NB4 (cell line): ENCODE measurements around the gene FOXL3.

ENCODE experiments used
- POLR2A ChIP-seq: IDR thresholded peaks from 2 replicates; pipeline ENCODE4 v1.6.1; 2011; ENCODE audit warnings: mild to moderate bottlenecking; ENCODE audit not compliant: insufficient read length; ENCODE audit errors: extremely low read depth
- TF ChIP-seq, protein P1 (sequence below): IDR thresholded peaks from one replicate; pipeline ENCODE4 v1.5.1; 2012; ENCODE audit warnings: low read depth, low read length
- TF ChIP-seq, protein P2 (sequence below): IDR thresholded peaks from 2 replicates; pipeline ENCODE4 v1.6.1; 2011; ENCODE audit warnings: low read depth, low read length

- TF ChIP-seq, protein P1, sequence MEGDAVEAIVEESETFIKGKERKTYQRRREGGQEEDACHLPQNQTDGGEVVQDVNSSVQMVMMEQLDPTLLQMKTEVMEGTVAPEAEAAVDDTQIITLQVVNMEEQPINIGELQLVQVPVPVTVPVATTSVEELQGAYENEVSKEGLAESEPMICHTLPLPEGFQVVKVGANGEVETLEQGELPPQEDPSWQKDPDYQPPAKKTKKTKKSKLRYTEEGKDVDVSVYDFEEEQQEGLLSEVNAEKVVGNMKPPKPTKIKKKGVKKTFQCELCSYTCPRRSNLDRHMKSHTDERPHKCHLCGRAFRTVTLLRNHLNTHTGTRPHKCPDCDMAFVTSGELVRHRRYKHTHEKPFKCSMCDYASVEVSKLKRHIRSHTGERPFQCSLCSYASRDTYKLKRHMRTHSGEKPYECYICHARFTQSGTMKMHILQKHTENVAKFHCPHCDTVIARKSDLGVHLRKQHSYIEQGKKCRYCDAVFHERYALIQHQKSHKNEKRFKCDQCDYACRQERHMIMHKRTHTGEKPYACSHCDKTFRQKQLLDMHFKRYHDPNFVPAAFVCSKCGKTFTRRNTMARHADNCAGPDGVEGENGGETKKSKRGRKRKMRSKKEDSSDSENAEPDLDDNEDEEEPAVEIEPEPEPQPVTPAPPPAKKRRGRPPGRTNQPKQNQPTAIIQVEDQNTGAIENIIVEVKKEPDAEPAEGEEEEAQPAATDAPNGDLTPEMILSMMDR = no peak
- TF ChIP-seq POLR2A = no peak
- TF ChIP-seq, protein P2, sequence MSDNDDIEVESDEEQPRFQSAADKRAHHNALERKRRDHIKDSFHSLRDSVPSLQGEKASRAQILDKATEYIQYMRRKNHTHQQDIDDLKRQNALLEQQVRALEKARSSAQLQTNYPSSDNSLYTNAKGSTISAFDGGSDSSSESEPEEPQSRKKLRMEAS = no peak
Observed at GRCh38 chr7:254337-255037, 35.5 kb upstream of the FOXL3 start.
